RWPE2 (cell line): ENCODE results near the gene SPEG.

Experiments used
- ATAC-seq: fragments of 200-7000 bp; cut with Tn5 transposase; 3 replicates; pipeline ENCODE4 v1.9.1; 2021; ENCODE audit warnings: low read depth
- DNase-seq: peaks from one replicate; pipeline ENCODE4 v3.0.0-alpha.2; 2020; ENCODE audit warnings: low spot score
- H3K27ac ChIP-seq: fragments of 450-650 bp; 2 replicates; pipeline ENCODE4 v1.5.1; 2017; ENCODE audit warnings: mild to moderate bottlenecking; ENCODE audit not compliant: poor library complexity, severe bottlenecking
- H3K27me3 ChIP-seq: fragments of 250-450 bp; sonication (Bioruptor Pico); 2 replicates; pipeline ENCODE4 v1.5.1; 2021; ENCODE audit warnings: mild to moderate bottlenecking, moderate library complexity; ENCODE audit not compliant: insufficient read depth, poor library complexity, severe bottlenecking
- H3K36me3 ChIP-seq: fragments of 250-450 bp; sonication (Bioruptor Pico); 2 replicates; pipeline ENCODE4 v1.5.1; 2020; ENCODE audit warnings: low read depth, mild to moderate bottlenecking, moderate library complexity
- H3K4me1 ChIP-seq: fragments of 250-450 bp; sonication (Bioruptor Pico); 2 replicates; pipeline ENCODE4 v1.5.1; 2021; ENCODE audit warnings: mild to moderate bottlenecking, moderate library complexity; ENCODE audit not compliant: insufficient read depth, poor library complexity, severe bottlenecking
- H3K4me3 ChIP-seq: fragments of 250-450 bp; sonication (Bioruptor Pico); 2 replicates; pipeline ENCODE4 v1.5.1; 2021; ENCODE audit warnings: mild to moderate bottlenecking, moderate library complexity; ENCODE audit not compliant: severe bottlenecking
- H3K9me3 ChIP-seq: fragments of 250-450 bp; sonication (Bioruptor Pico); 2 replicates; pipeline ENCODE4 v1.5.1; 2021; ENCODE audit warnings: mild to moderate bottlenecking, moderate library complexity; ENCODE audit not compliant: severe bottlenecking
- TF ChIP-seq, protein P1 (sequence below): fragments of 450-650 bp; IDR thresholded peaks from one replicate; pipeline ENCODE4 v1.5.1; 2017; ENCODE audit warnings: mild to moderate bottlenecking, moderate library complexity; ENCODE audit not compliant: poor library complexity, severe bottlenecking

SPEG gene

DNA sequence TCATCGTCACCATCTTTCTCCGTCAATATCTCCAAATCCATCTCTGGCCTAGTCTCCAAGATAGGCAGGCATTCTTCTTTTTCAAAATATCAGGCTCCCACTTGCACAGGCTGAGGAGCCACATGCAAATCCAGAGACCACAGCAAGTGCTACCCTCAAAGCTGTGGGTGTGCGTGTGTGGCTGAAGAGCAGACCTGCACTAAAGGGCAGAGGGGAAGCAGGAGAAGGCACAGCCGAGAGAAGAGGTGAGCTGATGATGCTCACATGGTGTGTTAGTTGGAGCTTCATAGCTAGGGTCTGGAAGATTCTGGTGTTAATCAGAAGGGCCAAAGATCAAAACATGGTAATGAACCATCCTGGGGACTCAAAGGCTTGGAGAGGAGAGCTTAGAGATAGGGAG lies 3.8 kb downstream of the SPEG start:
- TF ChIP-seq, protein P1, sequence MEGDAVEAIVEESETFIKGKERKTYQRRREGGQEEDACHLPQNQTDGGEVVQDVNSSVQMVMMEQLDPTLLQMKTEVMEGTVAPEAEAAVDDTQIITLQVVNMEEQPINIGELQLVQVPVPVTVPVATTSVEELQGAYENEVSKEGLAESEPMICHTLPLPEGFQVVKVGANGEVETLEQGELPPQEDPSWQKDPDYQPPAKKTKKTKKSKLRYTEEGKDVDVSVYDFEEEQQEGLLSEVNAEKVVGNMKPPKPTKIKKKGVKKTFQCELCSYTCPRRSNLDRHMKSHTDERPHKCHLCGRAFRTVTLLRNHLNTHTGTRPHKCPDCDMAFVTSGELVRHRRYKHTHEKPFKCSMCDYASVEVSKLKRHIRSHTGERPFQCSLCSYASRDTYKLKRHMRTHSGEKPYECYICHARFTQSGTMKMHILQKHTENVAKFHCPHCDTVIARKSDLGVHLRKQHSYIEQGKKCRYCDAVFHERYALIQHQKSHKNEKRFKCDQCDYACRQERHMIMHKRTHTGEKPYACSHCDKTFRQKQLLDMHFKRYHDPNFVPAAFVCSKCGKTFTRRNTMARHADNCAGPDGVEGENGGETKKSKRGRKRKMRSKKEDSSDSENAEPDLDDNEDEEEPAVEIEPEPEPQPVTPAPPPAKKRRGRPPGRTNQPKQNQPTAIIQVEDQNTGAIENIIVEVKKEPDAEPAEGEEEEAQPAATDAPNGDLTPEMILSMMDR: no peak
- Histone ChIP-seq H3K27ac (no peak overlapping the region), H3K4me3 (no peak overlapping the region), H3K9me3 (no peaks in the 10 kb centered on the region), H3K4me1 (peaks cover 4% of the 10 kb centered on the region), H3K36me3 (peaks cover 5% of the 10 kb centered on the region; the same call in 1 of the 2 replicates), H3K27me3 (no peaks in the 10 kb centered on the region)
- DNase-seq (no peak), ATAC-seq (no peak)

DNA sequence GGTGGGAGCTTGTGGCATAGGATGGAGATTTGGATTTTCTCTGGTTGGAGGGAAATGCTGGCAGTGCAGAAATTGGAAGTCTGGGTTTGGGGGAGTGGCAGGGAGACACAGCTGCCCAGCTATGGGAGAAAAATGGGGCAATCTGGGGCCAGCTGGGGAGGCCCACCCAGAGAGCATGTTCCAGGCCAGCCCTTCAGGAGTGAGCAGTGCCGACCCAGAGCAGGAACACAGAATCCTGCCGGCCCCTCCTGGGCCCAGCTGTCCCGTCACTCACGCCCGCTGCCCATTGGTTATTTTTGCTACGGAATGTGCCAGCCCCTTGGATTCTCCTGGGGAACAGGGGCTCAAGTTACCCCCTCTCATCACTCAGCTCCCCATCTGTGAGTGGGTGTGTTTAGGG lies 4.9 kb downstream of the SPEG start:
- H3K27ac ChIP-seq: no peak overlapping the region
- no peaks in the 10 kb centered on the region for H3K27me3 ChIP-seq
- no peaks in the 10 kb centered on the region for H3K9me3 ChIP-seq
- H3K4me1 ChIP-seq: peaks cover 4% of the 10 kb centered on the region
- H3K4me3 ChIP-seq: no peak overlapping the region
- DNase-seq (no peak), ATAC-seq (no peak)
- TF ChIP-seq, protein P1: no peak
- peaks cover 6% of the 10 kb centered on the region; the same call in 1 of the 2 replicates for H3K36me3 ChIP-seq

DNA sequence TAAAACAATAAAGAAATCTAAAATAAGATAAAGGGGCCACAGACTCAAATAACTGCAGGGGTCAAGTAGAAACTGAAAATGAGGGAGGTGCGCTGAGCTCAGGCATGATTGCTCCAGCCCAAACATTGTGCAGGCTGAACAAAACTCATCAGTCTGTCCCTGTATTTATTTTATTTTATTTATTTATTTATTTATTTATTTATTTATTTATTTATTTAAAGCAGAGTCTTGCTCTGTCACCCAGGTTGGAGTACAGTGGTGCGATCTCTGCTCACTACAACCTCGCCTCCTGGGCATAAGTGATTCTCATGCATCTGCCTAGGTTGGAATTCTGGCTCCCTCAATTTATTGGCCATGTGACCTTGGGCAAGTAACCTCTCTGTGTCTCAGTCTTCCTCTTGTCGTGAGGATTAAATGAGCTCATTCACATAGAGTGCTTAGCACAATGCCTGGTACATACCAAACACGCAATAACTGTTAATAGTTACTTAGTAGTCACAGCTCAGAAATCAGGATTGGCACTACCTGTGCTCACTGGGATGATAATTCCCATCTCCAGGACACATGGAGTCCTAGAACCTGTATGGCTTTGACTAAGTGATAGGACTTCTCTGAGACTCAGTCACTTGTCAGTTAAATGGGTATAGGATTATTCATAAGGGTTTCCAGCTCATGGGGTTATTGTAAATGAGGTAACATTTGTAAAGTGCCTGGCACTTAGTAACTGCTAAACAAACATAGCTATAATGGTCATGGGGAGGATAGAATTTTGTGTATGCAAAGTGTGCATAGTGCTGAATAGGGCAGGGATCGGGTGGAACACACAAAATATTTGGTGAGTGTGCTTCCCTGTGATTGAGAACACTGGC lies 6.0 kb downstream of the SPEG start:
- no peak overlapping the region for H3K4me3 ChIP-seq
- ATAC-seq (0 out of 3 replicates have a peak, but pooled peaks have one; percentile 15), DNase-seq (no peak)
- H3K9me3 ChIP-seq: no peaks in the 10 kb centered on the region
- no peak overlapping the region for H3K27ac ChIP-seq
- H3K27me3 ChIP-seq: no peaks in the 10 kb centered on the region
- H3K4me1 ChIP-seq: peaks cover 4% of the 10 kb centered on the region
- peaks cover 6% of the 10 kb centered on the region; the same call in 1 of the 2 replicates for H3K36me3 ChIP-seq
- TF ChIP-seq, protein P1: no peak

DNA sequence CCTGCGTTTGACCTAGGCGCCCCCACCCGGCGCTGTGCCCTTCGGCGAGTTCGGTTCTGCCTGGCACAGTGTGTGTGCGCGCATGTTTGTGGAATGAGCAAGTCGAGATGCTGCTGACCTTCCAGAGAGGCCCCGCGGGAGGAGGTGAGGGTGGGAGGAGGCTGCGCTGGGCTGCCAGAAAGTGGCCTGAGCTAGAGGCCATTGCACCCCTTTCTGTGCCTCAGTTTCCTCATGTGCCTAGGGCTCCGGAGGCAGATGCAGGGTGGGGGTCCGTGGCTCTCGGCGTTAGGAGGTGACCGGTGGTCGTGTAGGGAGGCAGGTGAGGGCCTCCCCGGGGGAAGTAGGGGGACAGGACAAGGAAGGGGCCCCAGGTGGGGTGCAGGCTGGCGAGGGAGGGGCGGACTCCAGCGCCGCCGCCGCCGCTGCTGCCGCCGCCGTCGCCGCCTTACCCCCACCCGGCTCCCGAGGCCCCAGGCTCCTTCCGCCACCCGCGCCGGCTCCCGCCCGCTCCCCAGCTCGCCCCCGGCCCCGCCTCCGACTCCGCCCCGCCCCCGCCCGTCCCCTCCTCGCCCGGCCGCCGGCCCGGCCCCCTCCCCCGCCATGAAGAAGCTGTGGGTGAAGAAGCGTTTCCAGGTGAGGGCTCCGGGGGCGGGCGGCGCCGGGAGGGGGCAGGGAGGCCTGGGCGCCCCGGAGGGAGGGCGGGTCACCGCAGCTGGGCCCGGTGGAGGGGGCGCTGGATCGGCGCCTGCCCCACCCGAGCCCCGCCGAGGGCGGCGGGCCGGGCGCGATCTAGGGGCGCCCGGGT lies 7.0 kb downstream of the SPEG start:
- Histone ChIP-seq H3K9me3 (no peaks in the 10 kb centered on the region), H3K4me1 (peaks cover 4% of the 10 kb centered on the region), H3K27me3 (no peaks in the 10 kb centered on the region), H3K36me3 (peaks cover 10% of the 10 kb centered on the region), H3K4me3 (peak overlapping the region; percentile 50), H3K27ac (peak overlapping the region; percentile 34)
- ATAC-seq: peak; percentile 60
- peak; percentile 67 for DNase-seq
- TF ChIP-seq, protein P1: no peak
